Neural cell (in vitro differentiated cells): ENCODE measurements around the gene ADCY7. TPM values are rescaled to one million over a fixed set of nuclear protein-coding genes. Genes with fewer than 3 reads are reported as not detected.

Experiments
- H2AFZ ChIP-seq: fragments of 200-600, 300-800 bp; sonication (generic), shearing (Covaris generic); 2 replicates; pipeline ENCODE4 v1.6.0; 2014; ENCODE audit warnings: low read depth, mild to moderate bottlenecking, antibody characterized with exemption, low read length, moderate library complexity
- H3F3A ChIP-seq: fragments of 200-600 bp; shearing (Covaris generic); 2 replicates; pipeline ENCODE4 v1.6.1; 2016; ENCODE audit warnings: mild to moderate bottlenecking, moderate library complexity, mixed read lengths, antibody characterized with exemption, low read length; ENCODE audit not compliant: insufficient read depth, poor library complexity, severe bottlenecking
- H3K27ac ChIP-seq: fragments of 200-600, 300-800 bp; sonication (generic), shearing (Covaris generic); 2 replicates; pipeline ENCODE4 v1.5.1; 2014; ENCODE audit warnings: mild to moderate bottlenecking, low read length, moderate library complexity
- H3K27me3 ChIP-seq: fragments of 300-800, 200-600 bp; sonication (generic), shearing (Covaris generic); 2 replicates; pipeline ENCODE4 v1.6.0; 2014; ENCODE audit warnings: mild to moderate bottlenecking, low read depth, low read length, moderate library complexity; ENCODE audit not compliant: insufficient read depth
- H3K36me3 ChIP-seq: fragments of 300-800, 200-600 bp; sonication (generic), shearing (Covaris generic); 2 replicates; pipeline ENCODE4 v1.5.1; 2014; ENCODE audit warnings: mild to moderate bottlenecking, antibody characterized with exemption, low read length, moderate library complexity; ENCODE audit not compliant: insufficient read depth
- H3K4me2 ChIP-seq: fragments of 300-800, 200-600 bp; sonication (generic), shearing (Covaris generic); 2 replicates; pipeline ENCODE4 v1.6.0; 2014; ENCODE audit warnings: mild to moderate bottlenecking, low read length
- H3K4me3 ChIP-seq: fragments of 300-800, 200-600 bp; sonication (generic), shearing (Covaris generic); 2 replicates; pipeline ENCODE4 v1.5.1; 2014; ENCODE audit warnings: mild to moderate bottlenecking, low read length, moderate library complexity
- H3K79me2 ChIP-seq: fragments of 200-600 bp; shearing (Covaris generic); replicated peaks from 2 replicates; pipeline ENCODE4 v1.6.0; 2014; ENCODE audit warnings: mild to moderate bottlenecking, low read length, moderate library complexity; ENCODE audit not compliant: insufficient read depth
- H3K9ac ChIP-seq: fragments of 300-800, 200-600 bp; sonication (generic), shearing (Covaris generic); 2 replicates; pipeline ENCODE4 v1.6.1; 2016; ENCODE audit warnings: mild to moderate bottlenecking, low read length, mixed read lengths
- H3K9me2 ChIP-seq: fragments of 200-600 bp; shearing (Covaris generic); 2 replicates; pipeline ENCODE4 v1.6.1; 2016; ENCODE audit warnings: mild to moderate bottlenecking, low read length, mixed read lengths; ENCODE audit not compliant: insufficient read depth
- H3K9me3 ChIP-seq: fragments of 200-600, 300-800 bp; sonication (generic), shearing (Covaris generic); 2 replicates; pipeline ENCODE4 v1.6.1; 2016; ENCODE audit warnings: mild to moderate bottlenecking, mixed run types, low read length, moderate library complexity, mixed read lengths
- H4K20me1 ChIP-seq: fragments of 200-600 bp; shearing (Covaris generic); 2 replicates; pipeline ENCODE4 v1.6.1; 2016; ENCODE audit warnings: mild to moderate bottlenecking, mixed run types; ENCODE audit not compliant: insufficient read depth
- EP300 ChIP-seq: fragments of 450-650 bp; conservative IDR thresholded peaks from 2 replicates; pipeline ENCODE4 v1.6.1; 2014; ENCODE audit warnings: antibody characterized with exemption, mild to moderate bottlenecking, moderate library complexity; ENCODE audit not compliant: poor library complexity, severe bottlenecking
- EZH2 ChIP-seq: fragments of 200-600, 300-800 bp; shearing (Covaris generic), sonication (generic); IDR thresholded peaks from 2 replicates; pipeline ENCODE4 v1.6.1; 2014; ENCODE audit warnings: antibody characterized with exemption, low read length, borderline replicate concordance, mild to moderate bottlenecking; ENCODE audit not compliant: insufficient read depth, poor library complexity, severe bottlenecking
- MXI1 ChIP-seq: fragments of 450-650 bp; conservative IDR thresholded peaks from 2 replicates; pipeline ENCODE4 v1.6.1; 2014; ENCODE audit warnings: antibody characterized with exemption, mild to moderate bottlenecking; ENCODE audit not compliant: poor library complexity, severe bottlenecking
- POLR2AphosphoS5 ChIP-seq: IDR thresholded peaks from 2 replicates; pipeline ENCODE4 v1.6.1; 2012
- RAD21 ChIP-seq: fragments of 450-650 bp; conservative IDR thresholded peaks from 2 replicates; pipeline ENCODE4 v1.6.1; 2014; ENCODE audit warnings: antibody characterized with exemption, mild to moderate bottlenecking, moderate library complexity
- SMC3 ChIP-seq: fragments of 450-650 bp; conservative IDR thresholded peaks from 2 replicates; pipeline ENCODE4 v1.6.1; 2014; ENCODE audit warnings: antibody characterized with exemption, mild to moderate bottlenecking, moderate library complexity; ENCODE audit not compliant: poor library complexity
- TAF1 ChIP-seq: IDR thresholded peaks from 2 replicates; pipeline ENCODE4 v1.6.1; 2012; ENCODE audit warnings: low read depth
- polyA plus RNA-seq: library from polyadenylated mRNA; depleted of rRNA; stranded (reverse); fragments of >200 nt; gene quantifications from 2 replicates; pipeline ENCODE4 v1.2.3, GENCODE V29; 2014
- TF ChIP-seq, protein P1 (sequence below): fragments of 450-650 bp; IDR thresholded peaks from 2 replicates; pipeline ENCODE4 v1.5.1; 2014; ENCODE audit warnings: antibody characterized with exemption, mild to moderate bottlenecking, moderate library complexity; ENCODE audit not compliant: poor library complexity, severe bottlenecking
- TF ChIP-seq, protein P2 (sequence below): IDR thresholded peaks from 2 replicates; pipeline ENCODE4 v1.6.1; 2012; ENCODE audit warnings: borderline replicate concordance

ADCY7 gene
- polyA plus RNA-seq, 1 donor from 2014 or later: 2.0 TPM

DNA sequence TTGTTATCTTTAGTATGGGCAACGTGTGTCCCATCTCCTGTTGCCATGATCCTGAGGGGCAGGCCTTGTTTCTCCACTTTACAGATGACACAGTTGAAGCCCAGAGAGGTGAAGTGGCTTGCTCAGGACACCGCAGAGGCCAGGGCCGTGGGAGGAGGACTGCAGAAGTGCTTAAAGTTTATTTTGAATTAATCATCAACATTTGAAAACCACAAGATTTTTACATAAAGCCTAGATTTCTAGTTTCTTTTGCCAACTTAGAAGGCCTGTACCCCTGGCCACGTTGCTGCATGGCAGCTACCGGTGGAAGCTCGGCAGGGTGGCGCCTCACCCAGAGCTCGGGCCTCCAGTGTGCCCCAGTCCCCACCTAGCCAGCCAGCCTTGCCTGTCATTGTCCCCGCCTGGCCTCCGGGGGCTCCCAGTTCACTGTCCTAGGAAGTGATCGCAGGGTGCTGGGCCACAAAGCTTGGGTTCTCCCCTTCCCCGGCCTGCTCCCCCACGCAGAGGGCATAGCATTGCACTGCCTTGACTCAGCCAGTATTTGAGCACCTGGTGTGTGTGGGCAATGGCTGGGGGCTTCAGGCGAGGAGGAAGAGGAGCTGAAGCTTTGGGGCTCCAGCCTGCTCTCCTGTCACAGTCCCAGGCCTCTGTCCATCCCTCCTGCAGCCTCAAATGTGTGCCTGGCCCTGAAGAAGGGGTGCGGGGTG lies 14.8 kb upstream of the ADCY7 start:
- no peak overlapping the region for H2AFZ ChIP-seq
- H3K27ac ChIP-seq: no peak overlapping the region
- no peaks in the 10 kb centered on the region for H3K36me3 ChIP-seq
- no peaks in the 10 kb centered on the region for H3K79me2 ChIP-seq
- TF ChIP-seq, protein P1, sequence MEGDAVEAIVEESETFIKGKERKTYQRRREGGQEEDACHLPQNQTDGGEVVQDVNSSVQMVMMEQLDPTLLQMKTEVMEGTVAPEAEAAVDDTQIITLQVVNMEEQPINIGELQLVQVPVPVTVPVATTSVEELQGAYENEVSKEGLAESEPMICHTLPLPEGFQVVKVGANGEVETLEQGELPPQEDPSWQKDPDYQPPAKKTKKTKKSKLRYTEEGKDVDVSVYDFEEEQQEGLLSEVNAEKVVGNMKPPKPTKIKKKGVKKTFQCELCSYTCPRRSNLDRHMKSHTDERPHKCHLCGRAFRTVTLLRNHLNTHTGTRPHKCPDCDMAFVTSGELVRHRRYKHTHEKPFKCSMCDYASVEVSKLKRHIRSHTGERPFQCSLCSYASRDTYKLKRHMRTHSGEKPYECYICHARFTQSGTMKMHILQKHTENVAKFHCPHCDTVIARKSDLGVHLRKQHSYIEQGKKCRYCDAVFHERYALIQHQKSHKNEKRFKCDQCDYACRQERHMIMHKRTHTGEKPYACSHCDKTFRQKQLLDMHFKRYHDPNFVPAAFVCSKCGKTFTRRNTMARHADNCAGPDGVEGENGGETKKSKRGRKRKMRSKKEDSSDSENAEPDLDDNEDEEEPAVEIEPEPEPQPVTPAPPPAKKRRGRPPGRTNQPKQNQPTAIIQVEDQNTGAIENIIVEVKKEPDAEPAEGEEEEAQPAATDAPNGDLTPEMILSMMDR: no peak
- TF ChIP-seq MXI1 (no peak), EZH2 (no peak), POLR2AphosphoS5 (no peak), TAF1 (no peak), RAD21 (no peak), EP300 (no peak), SMC3 (no peak)
- TF ChIP-seq, protein P2, sequence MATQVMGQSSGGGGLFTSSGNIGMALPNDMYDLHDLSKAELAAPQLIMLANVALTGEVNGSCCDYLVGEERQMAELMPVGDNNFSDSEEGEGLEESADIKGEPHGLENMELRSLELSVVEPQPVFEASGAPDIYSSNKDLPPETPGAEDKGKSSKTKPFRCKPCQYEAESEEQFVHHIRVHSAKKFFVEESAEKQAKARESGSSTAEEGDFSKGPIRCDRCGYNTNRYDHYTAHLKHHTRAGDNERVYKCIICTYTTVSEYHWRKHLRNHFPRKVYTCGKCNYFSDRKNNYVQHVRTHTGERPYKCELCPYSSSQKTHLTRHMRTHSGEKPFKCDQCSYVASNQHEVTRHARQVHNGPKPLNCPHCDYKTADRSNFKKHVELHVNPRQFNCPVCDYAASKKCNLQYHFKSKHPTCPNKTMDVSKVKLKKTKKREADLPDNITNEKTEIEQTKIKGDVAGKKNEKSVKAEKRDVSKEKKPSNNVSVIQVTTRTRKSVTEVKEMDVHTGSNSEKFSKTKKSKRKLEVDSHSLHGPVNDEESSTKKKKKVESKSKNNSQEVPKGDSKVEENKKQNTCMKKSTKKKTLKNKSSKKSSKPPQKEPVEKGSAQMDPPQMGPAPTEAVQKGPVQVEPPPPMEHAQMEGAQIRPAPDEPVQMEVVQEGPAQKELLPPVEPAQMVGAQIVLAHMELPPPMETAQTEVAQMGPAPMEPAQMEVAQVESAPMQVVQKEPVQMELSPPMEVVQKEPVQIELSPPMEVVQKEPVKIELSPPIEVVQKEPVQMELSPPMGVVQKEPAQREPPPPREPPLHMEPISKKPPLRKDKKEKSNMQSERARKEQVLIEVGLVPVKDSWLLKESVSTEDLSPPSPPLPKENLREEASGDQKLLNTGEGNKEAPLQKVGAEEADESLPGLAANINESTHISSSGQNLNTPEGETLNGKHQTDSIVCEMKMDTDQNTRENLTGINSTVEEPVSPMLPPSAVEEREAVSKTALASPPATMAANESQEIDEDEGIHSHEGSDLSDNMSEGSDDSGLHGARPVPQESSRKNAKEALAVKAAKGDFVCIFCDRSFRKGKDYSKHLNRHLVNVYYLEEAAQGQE: no peak
- H4K20me1 ChIP-seq: no peaks in the 10 kb centered on the region
- H3F3A ChIP-seq: no peaks in the 10 kb centered on the region
- no peak overlapping the region for H3K4me2 ChIP-seq
- H3K4me3 ChIP-seq: no peak overlapping the region
- no peaks in the 10 kb centered on the region for H3K27me3 ChIP-seq
- H3K9me2 ChIP-seq: no peaks in the 10 kb centered on the region
- H3K9ac ChIP-seq: no peak overlapping the region
- H3K9me3 ChIP-seq: no peaks in the 10 kb centered on the region

DNA sequence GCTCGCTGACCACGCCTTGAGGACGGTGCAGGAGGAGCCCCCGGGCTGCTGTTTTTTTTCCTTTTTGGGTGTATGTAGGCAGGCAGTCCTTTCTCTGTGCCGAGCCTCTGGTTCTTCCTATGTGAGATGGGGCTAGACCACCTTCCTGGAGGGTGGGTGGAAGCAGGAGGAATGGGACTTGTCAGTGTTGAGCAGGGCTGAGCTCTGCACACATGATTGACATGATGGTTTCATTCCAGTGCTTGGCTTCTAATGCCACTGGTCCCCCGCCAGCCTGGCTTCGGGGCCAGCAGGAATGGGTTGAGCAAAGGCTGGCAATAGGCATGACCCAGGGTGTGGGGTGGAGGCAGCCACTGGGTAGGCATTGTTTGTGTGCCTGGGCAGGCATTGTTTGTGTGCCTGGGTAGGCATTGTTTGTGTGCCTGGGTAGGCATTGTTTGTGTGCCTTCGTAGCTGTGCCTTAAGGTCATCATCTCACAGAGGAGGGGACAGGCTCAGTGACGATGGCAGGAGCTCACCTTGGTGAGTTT lies 14.2 kb upstream of the ADCY7 start:
- H3K4me2 ChIP-seq: no peak overlapping the region
- H3K9ac ChIP-seq: no peak overlapping the region
- H3K9me2 ChIP-seq: no peaks in the 10 kb centered on the region
- H3K4me3 ChIP-seq: no peak overlapping the region
- H4K20me1 ChIP-seq: no peaks in the 10 kb centered on the region
- H3K27ac ChIP-seq: no peak overlapping the region
- no peaks in the 10 kb centered on the region for H3F3A ChIP-seq
- H3K27me3 ChIP-seq: no peaks in the 10 kb centered on the region
- H3K9me3 ChIP-seq: no peaks in the 10 kb centered on the region
- H2AFZ ChIP-seq: no peak overlapping the region
- H3K36me3 ChIP-seq: no peaks in the 10 kb centered on the region
- TF ChIP-seq TAF1 (no peak), RAD21 (no peak), POLR2AphosphoS5 (no peak), EP300 (no peak), SMC3 (no peak), MXI1 (no peak), EZH2 (no peak)
- TF ChIP-seq, protein P1: no peak
- TF ChIP-seq, protein P2: no peak
- no peaks in the 10 kb centered on the region for H3K79me2 ChIP-seq
